Muscle of arm (tissue), 12 donors: ENCODE measurements around the gene MYH15. TPM values are rescaled to one million over a fixed set of nuclear protein-coding genes. Genes with fewer than 3 reads are reported as not detected.

Experiments used
- DNase-seq: peaks from one replicate; pipeline ENCODE4 v3.0.0-alpha.2; 2013
- polyA plus RNA-seq, 12 donors: library from polyadenylated mRNA; unstranded; fragments of 120-200 nt; gene quantifications; one replicate each; pipeline ENCODE4 v1.2.1, GENCODE V29; 2013; ENCODE audit not compliant: insufficient read length in 12 of 12

The MYH15 gene
- polyA plus RNA-seq, 12 donors: 0.30 to 0.73 (median 0.54) TPM; not detected in 2

- no peak for DNase-seq
Observed at GRCh38 chr3:108511055-108511454, 659 bp upstream of the MYH15 start.

GRCh38 chr3:108509871-108510270, 525 bp downstream of the MYH15 start:
- no peak for DNase-seq

GRCh38 chr3:108509263-108509662, 1.1 kb downstream of the MYH15 start:
- DNase-seq: no peak

GRCh38 chr3:108507902-108508301, 2.5 kb downstream of the MYH15 start:
- DNase-seq: no peak

GRCh38 chr3:108505811-108506210, 4.6 kb downstream of the MYH15 start:
- DNase-seq: no peak

- no peak for DNase-seq
Observed at GRCh38 chr3:108503722-108504121, 6.7 kb downstream of the MYH15 start.

GRCh38 chr3:108501535-108501934, 8.9 kb downstream of the MYH15 start:
- DNase-seq: no peak

GRCh38 chr3:108500728-108501127, 9.7 kb downstream of the MYH15 start:
- no peak for DNase-seq

- no peak for DNase-seq
Observed at GRCh38 chr3:108497271-108497670, 13.1 kb downstream of the MYH15 start.

- DNase-seq: no peak
Observed at GRCh38 chr3:108495717-108496116, 14.7 kb downstream of the MYH15 start.

GRCh38 chr3:108494906-108495531, 15.4 kb downstream of the MYH15 start:
- no peak for DNase-seq

- DNase-seq: no peak
Observed at GRCh38 chr3:108493862-108494261, 16.5 kb downstream of the MYH15 start.

GRCh38 chr3:108491456-108491855, 18.9 kb downstream of the MYH15 start:
- DNase-seq: no peak

GRCh38 chr3:108489776-108490175, 20.6 kb downstream of the MYH15 start:
- peak; percentile 58 for DNase-seq

- no peak for DNase-seq
Observed at GRCh38 chr3:108488631-108489030, 21.8 kb downstream of the MYH15 start.

- DNase-seq: no peak
Observed at GRCh38 chr3:108487439-108487838, 23.0 kb downstream of the MYH15 start.

GRCh38 chr3:108486941-108487340, 23.5 kb downstream of the MYH15 start:
- DNase-seq: no peak

- DNase-seq: no peak
Observed at GRCh38 chr3:108486338-108486737, 24.1 kb downstream of the MYH15 start.

GRCh38 chr3:108485146-108485545, 25.2 kb downstream of the MYH15 start:
- DNase-seq: no peak

GRCh38 chr3:108479224-108479623, 31.2 kb downstream of the MYH15 start:
- no peak for DNase-seq

- DNase-seq: peak; percentile 59
Observed at GRCh38 chr3:108477511-108478147, 32.8 kb downstream of the MYH15 start.

GRCh38 chr3:108475220-108475782, 35.1 kb downstream of the MYH15 start:
- DNase-seq: no peak

GRCh38 chr3:108474581-108474980, 35.8 kb downstream of the MYH15 start:
- DNase-seq: no peak

- no peak for DNase-seq
Observed at GRCh38 chr3:108473711-108474110, 36.7 kb downstream of the MYH15 start.
